ENCODE data around the gene ZFYVE28. TPM values are rescaled to one million over a fixed set of nuclear protein-coding genes. Genes with fewer than 3 reads are reported as not detected.
A peak's percentile ranks its signal among the peaks of the same experiment; 100 is the strongest.

Gene ZFYVE28
- total RNA-seq, 1 donor from 2014 or later, result 3.3 TPM

GRCh38 chr4:2297606-2298531 is 120.6 kb downstream of the ZFYVE28 start:
- Mint-ChIP-seq H3K4me1 (ENCODE audit: low read depth) (peaks cover 4% of the 10 kb centered on the region), H3K4me3 (ENCODE audit: low read depth) (no peak overlapping the region), H3K9me3 (ENCODE audit: low read depth) (peaks cover 12% of the 10 kb centered on the region), H3K36me3 (ENCODE audit: insufficient read depth) (peaks cover 6% of the 10 kb centered on the region), H3K27me3 (peaks cover 15% of the 10 kb centered on the region), H3K27ac (peak overlapping the region; percentile 56)
- DNase-seq (ENCODE audit: low spot score, unreplicated experiment), result no peak
- TF ChIP-seq, protein P1, sequence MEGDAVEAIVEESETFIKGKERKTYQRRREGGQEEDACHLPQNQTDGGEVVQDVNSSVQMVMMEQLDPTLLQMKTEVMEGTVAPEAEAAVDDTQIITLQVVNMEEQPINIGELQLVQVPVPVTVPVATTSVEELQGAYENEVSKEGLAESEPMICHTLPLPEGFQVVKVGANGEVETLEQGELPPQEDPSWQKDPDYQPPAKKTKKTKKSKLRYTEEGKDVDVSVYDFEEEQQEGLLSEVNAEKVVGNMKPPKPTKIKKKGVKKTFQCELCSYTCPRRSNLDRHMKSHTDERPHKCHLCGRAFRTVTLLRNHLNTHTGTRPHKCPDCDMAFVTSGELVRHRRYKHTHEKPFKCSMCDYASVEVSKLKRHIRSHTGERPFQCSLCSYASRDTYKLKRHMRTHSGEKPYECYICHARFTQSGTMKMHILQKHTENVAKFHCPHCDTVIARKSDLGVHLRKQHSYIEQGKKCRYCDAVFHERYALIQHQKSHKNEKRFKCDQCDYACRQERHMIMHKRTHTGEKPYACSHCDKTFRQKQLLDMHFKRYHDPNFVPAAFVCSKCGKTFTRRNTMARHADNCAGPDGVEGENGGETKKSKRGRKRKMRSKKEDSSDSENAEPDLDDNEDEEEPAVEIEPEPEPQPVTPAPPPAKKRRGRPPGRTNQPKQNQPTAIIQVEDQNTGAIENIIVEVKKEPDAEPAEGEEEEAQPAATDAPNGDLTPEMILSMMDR (IDR thresholded peaks at IDR 0.05; ENCODE audit: unreplicated experiment), result no peak

GRCh38 chr4:2296631-2297601 is 121.5 kb downstream of the ZFYVE28 start:
- no peak for DNase-seq (ENCODE audit: low spot score, unreplicated experiment)
- Mint-ChIP-seq H3K27me3 (peaks cover 15% of the 10 kb centered on the region), H3K27ac (peak overlapping the region; percentile 45), H3K9me3 (ENCODE audit: low read depth) (peaks cover 6% of the 10 kb centered on the region), H3K4me3 (ENCODE audit: low read depth) (no peak overlapping the region), H3K4me1 (ENCODE audit: low read depth) (peaks cover 4% of the 10 kb centered on the region), H3K36me3 (ENCODE audit: insufficient read depth) (peaks cover 2% of the 10 kb centered on the region)
- TF ChIP-seq, protein P1 (IDR thresholded peaks at IDR 0.05; ENCODE audit: unreplicated experiment), result no peak

DNA sequence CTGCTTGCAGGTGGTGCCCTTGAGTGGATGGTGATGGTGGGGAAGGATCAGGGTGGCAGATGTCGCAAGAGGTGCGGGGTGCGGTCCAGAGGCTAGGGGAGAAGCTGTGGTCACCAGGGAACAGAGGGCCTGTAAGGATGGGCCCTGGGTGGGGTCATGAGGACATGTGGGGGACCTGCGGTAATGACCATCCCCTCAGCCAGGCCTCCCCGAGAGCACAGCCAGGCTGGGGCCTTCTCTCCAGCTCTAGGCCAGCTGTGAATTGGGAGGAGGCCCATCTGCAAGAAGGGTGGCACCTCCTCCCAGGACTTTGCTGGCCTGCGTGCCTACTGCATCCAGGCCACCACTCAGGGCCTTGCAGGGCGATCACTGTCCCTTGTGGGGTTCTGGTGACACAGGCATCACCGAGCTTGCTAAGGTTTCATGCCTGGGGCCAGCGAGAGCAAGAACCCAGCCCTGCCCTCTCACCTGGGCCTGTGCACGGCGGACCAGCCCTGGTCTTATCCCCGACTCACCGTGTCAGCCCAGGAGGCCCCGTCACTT is 122.5 kb downstream of the ZFYVE28 start:
- peaks cover 6% of the 10 kb centered on the region for H3K9me3 Mint-ChIP-seq (ENCODE audit: low read depth)
- TF ChIP-seq, protein P1 (IDR thresholded peaks at IDR 0.05; ENCODE audit: unreplicated experiment), result no peak
- peaks cover 2% of the 10 kb centered on the region for H3K36me3 Mint-ChIP-seq (ENCODE audit: insufficient read depth)
- peak overlapping the region; percentile 45 for H3K27ac Mint-ChIP-seq
- DNase-seq (ENCODE audit: low spot score, unreplicated experiment), result no peak
- H3K4me3 Mint-ChIP-seq (ENCODE audit: low read depth), result no peak overlapping the region
- peaks cover 15% of the 10 kb centered on the region for H3K27me3 Mint-ChIP-seq
- peaks cover 4% of the 10 kb centered on the region for H3K4me1 Mint-ChIP-seq (ENCODE audit: low read depth)

DNA sequence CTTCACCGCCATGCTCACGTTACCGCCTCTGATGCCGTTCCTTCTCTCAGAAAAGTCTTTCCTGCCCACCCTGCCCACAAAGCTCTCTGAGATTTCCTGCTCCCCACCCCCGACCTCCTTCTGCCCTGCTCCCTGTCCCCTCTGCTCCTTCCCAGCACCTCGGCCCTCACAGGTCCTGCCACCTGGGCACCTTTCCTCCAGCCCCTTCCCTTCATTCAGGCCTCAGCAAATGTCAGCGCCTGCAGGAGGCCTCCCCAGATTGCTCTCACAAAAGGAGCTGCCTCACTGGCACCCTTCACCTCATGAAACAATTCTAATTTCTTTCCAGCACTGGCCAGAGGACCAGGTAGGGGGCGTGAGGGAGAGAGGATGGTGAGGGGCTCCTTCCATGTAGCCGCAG is 122.9 kb downstream of the ZFYVE28 start:
- Mint-ChIP-seq H3K27me3 (peaks cover 15% of the 10 kb centered on the region), H3K4me3 (ENCODE audit: low read depth) (no peak overlapping the region), H3K36me3 (ENCODE audit: insufficient read depth) (peaks cover 2% of the 10 kb centered on the region), H3K27ac (no peak overlapping the region), H3K9me3 (ENCODE audit: low read depth) (peaks cover 6% of the 10 kb centered on the region), H3K4me1 (ENCODE audit: low read depth) (peaks cover 4% of the 10 kb centered on the region)
- DNase-seq (ENCODE audit: low spot score, unreplicated experiment), result no peak
- TF ChIP-seq, protein P1 (IDR thresholded peaks at IDR 0.05; ENCODE audit: unreplicated experiment), result no peak
